ENCODE measurements around the gene AZIN2.
"Not testable (repeated sequence)": the region's sequence is repeated elsewhere in the genome, so short reads cannot be mapped to it uniquely, and the experiment has no call there.

AZIN2 gene

DNA sequence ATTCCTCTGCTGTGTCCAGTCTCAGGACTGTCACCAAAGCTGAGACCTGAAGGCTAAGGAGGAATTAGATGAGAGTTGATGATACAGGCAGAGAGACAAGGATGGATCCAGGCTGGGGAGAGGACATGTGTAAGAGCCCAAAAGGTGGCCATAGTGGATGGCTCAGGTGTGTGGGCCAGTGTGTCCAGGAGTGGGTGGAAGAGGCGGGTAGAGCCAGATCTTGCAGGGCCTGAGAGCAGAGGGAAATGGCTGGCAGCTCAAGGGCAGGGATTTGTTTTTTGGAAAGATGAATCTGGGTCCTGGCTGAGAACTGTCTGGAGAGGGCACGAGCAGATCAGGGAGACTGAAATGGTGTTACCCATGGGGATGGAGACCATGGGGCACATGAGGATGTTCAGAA is 38.1 kb downstream of the AZIN2 start:
- TF ChIP-seq CTCF (conservative IDR thresholded peaks at IDR 0.05): no peak
- no peak overlapping the region for H3K27ac ChIP-seq

DNA sequence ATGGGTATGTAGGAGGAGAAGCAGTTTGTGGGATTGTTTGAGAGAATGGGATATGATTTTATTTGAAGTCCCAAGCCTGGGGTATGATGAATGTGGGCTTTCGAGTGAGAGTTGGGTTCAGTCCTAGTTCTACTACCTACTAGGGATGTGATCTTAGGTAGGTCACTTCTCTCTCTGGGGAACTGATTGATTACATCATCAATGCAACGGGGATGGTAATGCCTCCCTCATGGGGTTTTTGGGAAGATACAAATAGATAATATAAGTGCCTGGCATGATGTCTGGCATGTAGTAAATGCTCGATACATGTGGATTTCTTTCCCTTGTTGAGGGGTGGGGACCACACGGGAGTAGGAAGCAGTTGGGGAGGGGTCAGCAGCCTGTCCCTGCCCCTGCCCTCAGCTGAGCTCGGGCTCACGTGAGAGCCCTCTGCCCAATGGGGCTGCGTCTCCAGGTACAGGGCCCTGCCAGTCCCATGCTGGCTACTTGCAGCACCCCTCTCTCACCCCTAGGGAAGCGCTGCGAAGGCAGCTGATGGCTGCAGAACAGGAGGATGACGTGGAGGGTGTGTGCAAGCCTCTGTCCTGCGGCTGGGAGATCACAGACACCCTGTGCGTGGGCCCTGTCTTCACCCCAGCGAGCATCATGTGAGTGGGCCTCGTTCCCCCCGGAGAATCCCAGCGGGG is 38.7 kb downstream of the AZIN2 start:
- no peak for TF ChIP-seq CTCF (conservative IDR thresholded peaks at IDR 0.05)
- no peak overlapping the region for H3K27ac ChIP-seq

DNA sequence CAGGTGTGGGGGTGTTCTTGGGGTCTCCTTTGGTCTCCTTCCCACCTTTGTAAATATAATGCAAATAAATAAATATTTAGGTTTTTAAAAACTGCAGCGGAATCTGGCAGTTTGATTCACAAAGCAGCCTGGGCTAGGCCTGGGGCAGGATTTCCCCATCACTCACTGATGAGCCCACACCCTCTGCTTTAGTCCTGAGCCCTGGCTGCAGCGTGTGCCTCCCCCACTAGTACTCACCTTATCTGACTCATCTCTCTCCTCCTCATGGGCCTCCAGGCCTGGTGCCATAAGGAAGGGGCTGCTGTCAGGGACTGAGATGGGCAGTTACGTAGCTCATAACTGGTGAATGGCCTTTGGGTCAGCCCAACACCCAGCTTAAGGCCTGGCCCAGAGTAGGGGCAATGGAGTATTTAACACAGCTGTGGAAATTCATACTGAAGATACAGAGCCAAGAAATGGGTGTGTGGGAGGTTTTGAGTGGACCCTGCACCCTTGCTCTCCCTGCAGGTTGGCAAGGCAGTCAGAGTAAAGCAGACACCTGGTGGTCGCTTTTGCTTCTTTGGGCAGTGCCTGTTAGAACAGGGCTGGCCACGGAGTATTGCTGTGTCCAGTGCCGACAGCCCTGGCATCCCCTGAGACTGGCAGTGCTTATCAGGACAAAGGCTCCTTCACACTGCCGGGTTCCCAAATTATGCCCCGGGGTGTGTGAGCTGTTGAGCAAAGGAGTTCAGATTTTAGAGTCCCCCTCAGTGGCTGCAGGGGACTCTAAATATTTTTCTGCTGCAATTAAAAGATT is 39.7 kb downstream of the AZIN2 start:
- TF ChIP-seq CTCF (conservative IDR thresholded peaks at IDR 0.05): no peak
- no peak overlapping the region for H3K27ac ChIP-seq

- TF ChIP-seq CTCF (conservative IDR thresholded peaks at IDR 0.05): no peak
- no peak overlapping the region for H3K27ac ChIP-seq
Observed at GRCh38 chr1:33121728-33122127, 40.8 kb downstream of the AZIN2 start.

GRCh38 chr1:33122483-33123178 is 41.7 kb downstream of the AZIN2 start:
- TF ChIP-seq CTCF (conservative IDR thresholded peaks at IDR 0.05): no peak
- no peak overlapping the region for H3K27ac ChIP-seq

- H3K27ac ChIP-seq: no peak overlapping the region
- no peak for TF ChIP-seq CTCF (conservative IDR thresholded peaks at IDR 0.05)
Observed at GRCh38 chr1:33123266-33123665, 42.3 kb downstream of the AZIN2 start.

DNA sequence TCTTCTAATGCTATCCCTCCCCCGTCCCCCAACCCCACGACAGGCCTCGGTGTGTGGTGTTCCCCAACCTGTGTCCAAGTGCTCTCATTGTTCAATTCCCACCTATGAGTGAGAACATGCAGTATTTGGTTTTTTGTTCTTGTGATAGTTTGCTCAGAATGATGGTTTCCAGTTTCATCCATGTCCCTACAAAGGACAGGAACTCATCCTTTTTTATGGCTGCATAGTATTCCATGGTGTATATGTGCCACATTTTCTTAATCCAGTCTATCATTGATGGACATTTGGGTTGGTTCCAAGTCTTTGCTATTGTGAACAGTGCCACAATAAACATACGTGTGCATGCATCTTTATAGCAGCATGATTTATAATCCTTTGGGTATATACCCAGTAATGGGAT is 43.7 kb downstream of the AZIN2 start:
- H3K27ac ChIP-seq: not testable (repeated sequence)

Data from VCaP (cell line).